NCI-H460 (cell line): Measurements from ENCODE around the gene SCML1. TPM values are rescaled to one million over a fixed set of nuclear protein-coding genes. Genes with fewer than 3 reads are reported as not detected.

ENCODE experiments used
- DNase-seq: peaks from one replicate; pipeline ENCODE4 v3.0.0-alpha.2; 2016; ENCODE audit warnings: low read depth; ENCODE audit errors: extremely low read depth
- polyA plus RNA-seq: library from polyadenylated mRNA; depleted of rRNA; stranded (reverse); fragments of >200 nt; gene quantifications from 2 replicates; pipeline ENCODE4 v1.2.3, GENCODE V29; 2014; cell fraction: nucleus; rRNA removed
- total RNA-seq: library from RNA; depleted of rRNA; stranded (reverse); fragments of >200 nt; shearing (Covaris generic); gene quantifications from 2 replicates; pipeline ENCODE4 v1.2.3, GENCODE V29; 2014; rRNA removed

SCML1 gene, protein sequence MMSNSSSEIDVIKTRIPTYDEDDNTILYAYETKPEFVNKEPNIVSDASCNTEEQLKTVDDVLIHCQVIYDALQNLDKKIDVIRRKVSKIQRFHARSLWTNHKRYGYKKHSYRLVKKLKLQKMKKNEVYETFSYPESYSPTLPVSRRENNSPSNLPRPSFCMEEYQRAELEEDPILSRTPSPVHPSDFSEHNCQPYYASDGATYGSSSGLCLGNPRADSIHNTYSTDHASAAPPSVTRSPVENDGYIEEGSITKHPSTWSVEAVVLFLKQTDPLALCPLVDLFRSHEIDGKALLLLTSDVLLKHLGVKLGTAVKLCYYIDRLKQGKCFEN
- 10.1 TPM in 2 replicates for total RNA-seq
- polyA plus RNA-seq, result 51.3 and 72.6 TPM in 2 replicates

DNA sequence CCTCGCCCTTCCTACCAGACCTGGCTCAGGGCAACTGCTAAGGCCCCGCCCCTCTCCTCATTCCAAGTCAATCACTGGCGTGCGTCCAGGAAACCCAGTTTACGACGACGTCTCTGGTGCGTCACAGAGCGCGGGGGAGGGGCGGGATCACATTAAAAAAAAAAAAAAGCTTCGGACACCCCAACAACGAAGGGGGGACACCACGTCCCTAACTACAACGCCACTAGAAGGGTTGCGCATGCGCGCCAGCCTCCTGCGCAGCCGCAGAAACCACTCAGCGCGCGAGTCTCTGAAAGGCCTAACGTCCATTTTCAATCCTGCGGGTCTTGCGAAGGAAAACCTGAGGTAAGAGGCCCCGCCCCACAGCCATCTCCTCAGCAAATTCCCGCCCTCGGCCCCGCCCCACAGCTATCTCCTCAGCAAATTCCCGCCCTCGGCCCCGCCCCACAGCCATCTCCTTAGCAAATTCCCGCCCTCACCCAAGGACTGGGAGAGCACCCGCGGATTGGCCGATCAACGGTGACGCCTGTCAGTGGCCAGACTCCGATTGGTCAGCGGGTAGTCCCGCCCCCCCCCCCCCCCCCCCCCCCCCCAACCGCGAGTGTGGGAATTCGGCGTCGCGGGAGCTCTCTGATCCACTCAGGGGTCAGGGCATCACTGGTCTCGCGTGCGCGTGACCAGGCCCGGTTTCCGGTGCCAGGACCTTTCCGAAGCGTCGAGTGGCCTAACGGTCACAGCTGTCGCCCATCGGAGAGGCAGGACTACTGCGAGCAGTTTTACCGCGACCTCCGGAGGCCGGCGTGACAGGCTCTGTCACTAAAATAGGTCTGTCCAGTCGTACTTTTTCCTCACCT, at the start of gene SCML1:
SCML1 (plus strand) TSS at position 638 of the 854 bp plus-strand sequence. CDS start 6,694 bp downstream, outside the sequence.
- DNase-seq, result peak; percentile 95

DNA sequence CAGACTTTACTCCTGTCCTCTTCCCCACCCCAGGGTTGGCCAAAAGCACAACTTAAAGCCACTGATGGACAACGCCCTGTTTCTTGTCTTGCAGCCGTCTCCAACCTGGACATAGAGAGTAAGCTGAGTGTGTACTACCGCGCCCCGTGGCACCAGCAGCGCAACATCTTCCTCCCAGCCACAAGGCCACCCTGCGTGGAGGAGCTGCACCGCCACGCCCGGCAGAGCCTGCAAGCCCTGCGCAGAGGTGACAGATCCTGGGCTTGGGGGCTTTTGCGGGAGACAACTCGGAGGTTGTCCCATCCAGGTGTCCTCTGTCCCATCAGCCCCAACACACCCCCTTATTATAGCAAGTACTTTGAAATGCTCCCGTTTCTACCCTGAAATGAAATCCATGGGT, 49.6 kb upstream of the SCML1 start:
- no peak for DNase-seq

DNA sequence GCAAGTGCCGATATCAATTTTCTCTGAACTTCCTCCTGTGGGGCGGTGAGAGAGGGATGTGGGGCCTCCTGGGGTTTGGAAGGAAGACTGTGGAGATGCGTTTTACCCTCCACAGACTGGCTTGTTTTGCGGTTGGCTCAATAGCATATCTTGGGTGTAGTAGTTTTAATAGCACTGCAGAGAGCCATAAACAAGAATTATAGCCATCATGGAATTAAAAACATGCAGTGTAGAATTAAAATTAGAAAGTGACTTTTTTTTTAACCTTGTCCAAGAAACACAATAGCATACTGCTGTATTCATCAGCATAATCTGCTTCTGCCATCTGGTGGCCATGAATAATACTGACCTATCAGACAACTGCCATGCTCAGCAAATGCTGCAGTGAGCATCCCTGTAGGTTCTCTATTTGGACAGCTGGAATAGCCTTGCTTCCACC, 47.3 kb upstream of the SCML1 start:
- peak; percentile 47 for DNase-seq

DNA sequence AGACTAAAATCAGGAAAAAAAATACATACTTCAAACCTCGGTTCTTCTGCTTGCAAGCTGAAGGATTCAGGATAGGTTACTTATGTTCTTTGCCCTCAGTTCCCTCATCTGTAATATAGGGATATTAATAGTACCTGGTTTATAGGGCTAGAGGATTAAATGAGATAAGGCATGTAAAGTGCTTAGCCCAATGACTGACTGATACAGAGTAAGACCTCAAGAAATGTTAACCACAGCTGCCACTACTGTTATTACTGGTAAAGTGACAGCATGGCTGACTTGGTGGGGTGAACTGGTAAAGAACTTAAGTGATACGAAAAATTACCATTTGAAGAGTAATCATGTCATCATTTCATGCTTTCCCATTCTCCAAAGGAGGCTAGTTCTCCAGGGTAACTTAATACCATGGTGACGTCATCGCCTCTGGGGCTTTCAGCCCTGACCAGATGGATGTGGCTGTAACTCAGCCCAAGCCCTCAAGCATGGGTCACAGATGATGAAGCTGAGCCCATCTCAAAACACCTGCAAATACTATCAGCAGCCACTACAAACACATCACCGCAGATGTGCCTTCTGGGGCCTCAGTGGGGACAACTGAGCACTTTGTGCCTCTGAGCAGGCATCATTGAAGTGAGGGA, 44.5 kb upstream of the SCML1 start:
- DNase-seq, result no peak

DNA sequence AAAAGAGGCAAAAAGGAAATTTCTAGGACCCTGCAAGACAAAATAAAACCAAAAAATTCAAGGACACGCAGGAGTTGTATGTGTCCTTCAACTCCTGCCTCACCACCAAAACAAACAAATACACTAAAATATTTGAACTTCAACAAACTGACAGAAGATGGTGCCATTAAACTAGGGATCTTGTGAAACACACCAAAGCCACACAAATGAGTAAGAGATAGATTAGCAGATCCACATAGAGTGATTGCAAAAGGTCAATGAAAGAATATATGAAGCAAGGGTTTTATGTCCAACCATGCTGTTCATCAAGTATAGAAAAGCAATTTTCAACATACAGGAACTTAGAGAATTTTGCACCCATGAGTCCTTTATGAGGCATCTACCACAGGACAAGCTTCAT, 40.1 kb upstream of the SCML1 start:
- no peak for DNase-seq

DNA sequence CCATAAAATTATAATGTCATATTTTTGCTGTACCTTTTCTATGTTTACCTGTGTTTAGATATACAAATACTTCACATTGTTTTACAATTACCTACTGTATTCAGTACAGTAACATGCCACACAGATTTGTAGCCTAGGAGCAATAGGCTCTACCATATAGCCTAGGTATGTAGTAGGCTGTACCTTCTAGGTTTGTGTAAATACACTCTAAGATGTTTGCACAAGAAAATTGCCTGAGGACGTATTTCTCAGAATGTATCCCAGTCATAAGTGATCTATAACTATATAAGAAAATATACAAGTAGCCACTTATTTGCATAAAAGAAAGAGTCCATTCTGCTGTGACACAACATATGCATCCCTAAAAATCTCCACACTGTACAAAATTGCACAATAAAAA, 36.3 kb upstream of the SCML1 start:
- DNase-seq, result no peak

DNA sequence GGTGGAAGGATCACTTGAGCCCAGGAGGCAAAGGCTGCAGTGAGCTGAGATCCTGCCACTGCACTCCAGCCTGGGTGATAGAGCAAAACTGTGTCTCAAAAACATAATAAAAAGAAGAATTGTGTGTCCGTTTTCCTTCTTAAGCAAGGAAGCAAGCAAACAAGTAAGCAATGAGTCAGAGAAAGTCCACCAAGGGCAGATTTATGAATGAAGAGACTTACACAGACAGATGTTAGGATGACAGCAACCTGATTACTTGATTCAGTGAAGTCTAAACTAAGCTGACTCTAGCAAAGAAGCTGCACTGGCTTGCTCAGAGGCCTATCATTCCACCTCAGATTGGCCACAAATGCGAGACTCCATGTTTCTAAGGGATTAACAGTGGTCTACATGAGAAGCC, 34.1 kb upstream of the SCML1 start:
- DNase-seq, result no peak

DNA sequence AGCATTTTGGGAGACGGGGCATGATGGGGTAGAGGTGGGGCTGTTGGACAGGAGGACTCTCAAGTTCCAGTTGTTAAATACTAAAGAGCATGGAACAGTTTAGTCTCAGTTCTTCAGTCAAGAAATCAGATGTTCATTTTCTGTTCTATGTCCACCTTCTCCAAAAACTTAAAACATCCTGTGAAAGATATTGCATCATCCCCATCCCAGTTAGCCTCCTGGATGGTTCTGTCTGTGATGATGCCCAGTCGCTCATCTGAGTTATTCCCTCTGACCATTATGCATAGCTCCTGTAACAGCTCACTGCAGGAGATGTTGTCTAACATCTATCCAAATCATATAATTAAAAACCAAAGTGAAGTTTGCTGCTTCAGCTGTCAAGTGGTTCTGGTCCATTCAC, 32.1 kb upstream of the SCML1 start:
- no peak for DNase-seq

DNA sequence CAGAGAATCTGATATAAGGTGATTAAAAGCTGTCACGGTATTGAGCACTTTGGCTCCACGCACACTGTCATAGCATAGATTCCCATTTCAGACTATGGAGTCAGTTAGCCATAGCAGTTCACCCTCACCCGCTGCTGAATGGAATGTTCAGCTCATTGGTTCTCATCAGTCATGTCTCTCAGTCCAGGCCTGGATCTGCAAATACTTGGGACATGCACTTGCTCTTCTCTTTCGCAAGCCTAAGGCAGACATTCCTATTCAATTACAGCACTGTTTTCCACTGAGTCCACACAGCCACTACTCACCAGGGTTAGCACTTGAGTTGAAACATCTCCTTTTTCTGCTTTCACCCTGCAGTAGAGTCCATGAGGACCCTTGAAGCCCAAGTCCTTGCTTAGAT, 30.6 kb upstream of the SCML1 start:
- no peak for DNase-seq

DNA sequence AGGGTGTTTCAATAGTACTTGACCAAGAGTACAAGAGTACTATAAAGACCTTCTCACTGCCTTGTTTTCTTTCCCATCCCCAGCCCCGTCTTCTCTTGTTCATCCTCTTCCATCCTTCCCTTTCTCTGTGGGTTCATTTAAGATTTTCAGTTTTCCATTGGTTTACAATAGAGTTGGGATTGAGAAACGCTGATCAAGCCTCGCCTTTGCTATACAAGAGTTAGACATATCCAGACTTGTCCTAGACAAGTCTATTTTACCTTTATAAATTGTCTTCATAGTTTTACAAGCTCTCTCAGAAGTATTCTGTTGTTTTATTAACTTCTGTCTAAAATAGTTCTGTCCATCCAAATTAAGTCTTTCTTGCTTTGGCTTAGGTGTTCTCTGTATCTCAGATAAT, 29.6 kb upstream of the SCML1 start:
- DNase-seq, result no peak

DNA sequence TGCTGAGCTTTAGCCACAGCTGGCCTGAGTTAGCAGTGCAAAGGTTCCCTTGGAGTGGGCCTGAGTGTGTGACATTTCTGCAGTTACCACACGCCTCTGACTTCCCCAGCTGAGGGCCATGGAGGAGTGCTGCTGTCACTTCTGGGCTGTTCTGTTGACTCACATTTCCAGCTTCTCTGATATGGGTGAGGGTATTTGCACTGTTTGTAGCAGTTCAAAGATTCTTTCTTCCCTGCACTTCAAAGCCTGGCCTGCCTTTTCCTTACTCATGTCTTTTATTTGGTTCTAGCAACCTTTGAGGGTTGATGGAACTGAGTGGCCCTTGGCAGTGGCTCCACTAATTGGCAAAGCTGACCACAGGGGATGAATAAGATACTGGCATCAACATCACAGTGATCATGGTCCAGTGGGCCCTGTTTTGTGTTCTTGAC, 26.4 kb upstream of the SCML1 start:
- no peak for DNase-seq

DNA sequence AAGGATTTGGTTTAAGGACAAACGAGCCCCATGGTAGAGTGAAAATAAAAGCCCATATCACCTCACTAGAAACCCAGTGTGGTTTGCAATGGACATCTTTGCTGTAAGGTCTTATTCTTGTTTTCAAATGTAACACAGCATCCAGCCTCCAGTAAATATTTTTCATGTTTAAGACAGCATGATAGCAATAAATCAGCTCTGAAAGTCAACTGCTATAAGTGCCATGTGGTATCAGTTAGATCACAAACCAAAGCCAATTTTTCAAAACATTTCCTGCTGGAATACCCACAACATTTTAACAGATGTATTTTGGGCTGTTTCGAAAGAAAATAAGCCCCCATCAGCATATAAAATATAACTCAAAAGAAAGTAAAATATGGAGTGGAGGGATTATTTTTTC, 24.0 kb upstream of the SCML1 start:
- DNase-seq, result no peak

DNA sequence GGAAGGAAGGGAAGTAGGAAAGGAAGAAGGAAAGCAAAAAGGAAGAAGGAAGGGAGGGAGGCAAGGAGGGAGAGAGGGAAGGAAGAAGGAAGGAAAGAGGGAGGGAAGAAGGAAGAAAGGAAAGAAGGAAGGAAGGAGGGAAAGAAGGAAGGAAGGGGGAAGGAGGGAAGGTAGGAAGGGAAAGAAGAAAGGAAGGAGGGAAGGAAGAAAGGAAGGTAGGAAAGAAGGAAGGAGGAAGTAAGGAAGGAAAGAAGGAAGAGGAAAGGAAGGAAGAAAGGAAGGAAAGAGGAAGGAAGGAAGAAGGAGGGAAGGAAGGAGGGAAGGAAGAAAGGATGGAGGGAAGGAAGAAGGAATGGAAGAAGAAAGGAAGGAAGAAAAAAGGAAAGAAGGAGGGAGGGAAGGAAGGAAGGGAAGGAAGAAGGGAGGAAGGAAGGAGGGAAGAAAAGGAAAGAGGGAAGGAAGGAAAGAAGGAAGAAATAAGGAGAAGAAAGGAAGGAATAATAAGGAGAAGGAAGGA, 18.6 kb upstream of the SCML1 start:
- DNase-seq, result no peak

DNA sequence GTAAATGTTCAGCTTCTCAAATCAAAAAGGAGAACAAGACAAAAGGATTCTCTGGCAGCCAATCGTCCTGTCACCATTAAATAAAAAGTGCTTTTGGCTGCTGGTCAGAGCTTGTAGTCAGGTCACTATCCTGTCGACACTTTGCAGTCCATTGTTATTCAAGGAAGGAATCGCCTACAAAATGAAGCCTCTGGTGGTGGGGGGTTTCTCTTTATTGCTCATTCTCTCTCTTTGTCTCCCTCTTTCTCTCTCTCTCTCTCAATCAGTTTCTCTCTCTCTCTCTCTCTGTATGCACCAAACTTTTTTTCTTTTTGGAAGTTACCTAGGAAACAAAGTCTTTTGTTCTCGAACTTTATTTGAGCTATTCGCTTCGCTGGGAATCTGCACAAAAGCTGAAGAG, 17.6 kb upstream of the SCML1 start:
- DNase-seq, result no peak

DNA sequence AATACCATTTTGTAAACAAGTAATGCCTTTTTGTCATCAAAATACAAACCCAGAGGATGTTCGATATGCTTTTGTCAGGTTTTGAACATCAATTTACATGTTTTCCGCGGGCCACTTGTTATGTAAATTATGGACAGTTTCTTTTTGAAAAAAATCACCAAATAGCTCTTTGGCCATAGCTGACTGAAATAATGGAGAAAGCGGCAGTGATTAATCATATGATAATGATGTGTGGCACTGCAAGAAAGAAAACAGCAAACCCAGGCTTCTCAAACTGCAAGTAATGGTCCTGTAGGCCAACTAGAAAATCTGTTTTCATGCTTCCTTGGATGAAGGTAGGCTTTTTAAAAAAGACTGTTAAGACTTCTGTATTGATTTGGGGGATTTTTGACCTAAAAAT, 15.6 kb upstream of the SCML1 start:
- DNase-seq, result no peak

DNA sequence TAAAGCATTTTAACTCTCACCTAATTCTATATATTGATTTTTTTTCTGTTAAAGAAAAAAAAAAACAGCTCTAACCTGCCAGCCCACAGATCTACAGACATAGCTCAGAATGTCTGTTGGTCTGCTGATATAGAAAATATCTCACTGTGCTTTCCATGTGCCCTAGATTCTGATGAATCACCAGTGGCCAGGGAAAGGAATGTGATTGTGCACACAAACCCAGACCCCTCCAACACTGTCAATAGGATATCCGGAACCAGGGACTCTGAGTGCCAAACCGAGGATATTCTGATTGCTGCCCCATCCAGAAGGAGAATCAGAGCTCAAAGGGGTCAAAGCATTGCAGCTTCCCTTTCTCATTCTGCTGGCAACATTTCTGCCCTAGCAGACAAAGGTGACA, 12.1 kb upstream of the SCML1 start:
- no peak for DNase-seq

DNA sequence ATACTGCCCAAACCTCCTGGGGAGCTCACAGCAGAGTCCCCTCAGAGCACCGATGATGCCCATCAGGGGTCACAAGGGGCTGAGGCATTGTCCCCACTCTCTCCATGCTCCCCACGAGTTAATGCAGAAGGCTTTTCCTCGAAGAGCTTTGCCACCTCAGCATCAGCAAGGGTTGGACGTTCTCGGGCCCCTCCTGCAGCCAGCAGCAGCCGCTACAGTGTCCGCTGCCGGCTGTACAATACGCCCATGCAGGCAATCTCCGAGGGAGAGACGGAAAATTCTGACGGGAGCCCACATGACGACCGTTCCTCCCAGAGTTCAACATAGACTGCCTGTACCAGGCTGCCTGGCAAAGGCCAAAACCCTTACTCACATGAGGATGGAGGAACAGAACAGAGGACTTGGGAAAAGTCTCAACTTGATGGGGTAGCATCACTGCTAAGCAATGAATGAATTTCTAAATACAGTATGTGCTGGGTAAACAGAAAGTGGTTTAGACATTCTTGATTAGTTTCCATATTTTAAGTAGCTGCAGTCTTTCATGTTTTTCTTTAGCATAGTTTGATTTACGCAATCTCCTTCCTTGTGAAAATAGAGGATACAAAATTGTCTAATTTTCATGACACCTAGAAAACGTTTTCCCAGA, 5.0 kb upstream of the SCML1 start:
- no peak for DNase-seq

DNA sequence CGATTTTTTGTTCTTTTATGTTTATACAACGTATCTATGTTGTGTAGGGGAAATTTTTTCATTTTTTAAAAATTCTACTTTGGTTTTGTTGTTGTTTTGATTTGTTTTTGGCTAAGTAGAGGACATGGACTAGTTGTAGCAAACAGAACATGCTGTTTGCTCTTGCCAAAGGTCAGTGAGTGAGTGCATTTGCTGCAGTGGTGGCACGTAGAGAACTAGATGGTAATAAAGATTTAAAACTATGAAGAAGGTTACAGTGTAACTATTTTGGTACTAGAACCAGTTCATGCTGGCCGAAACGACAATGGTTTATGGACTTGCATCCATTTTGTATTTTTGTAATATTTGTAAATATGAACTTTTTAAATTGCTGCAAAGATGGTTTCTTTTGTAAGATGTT, 1.9 kb upstream of the SCML1 start:
- no peak for DNase-seq

DNA sequence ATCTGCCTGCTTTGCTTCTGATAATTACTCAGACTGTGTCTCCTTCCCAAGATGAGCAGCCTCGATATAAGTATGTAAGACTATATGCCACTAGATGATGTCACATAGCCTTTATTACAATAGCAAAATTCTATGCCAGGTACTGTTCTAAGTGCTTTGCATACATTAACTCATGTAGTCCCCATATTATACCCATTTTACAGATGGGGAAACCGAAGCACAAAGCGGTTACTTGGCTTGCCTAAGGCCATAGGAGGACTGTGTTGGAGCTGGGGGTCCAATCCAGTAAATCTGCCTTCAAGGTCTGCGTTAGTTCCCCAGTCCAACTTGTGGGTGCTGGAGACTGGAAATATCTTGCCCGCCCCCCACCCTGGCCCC, 826 bp upstream of the SCML1 start:
- DNase-seq, result no peak

DNA sequence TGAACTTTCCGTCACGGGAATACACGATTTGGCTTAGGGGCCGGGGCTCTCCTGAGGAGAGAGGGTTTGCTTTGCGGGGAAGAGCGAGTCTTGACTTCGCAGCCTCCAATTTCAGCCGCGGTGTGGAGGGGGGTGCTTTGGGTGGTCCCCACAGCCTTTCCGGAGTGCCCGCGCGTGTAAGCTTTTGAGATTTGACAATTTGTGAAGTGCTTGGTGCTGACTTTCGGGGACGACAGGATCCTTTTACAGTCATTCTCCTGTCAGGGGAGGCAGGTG, 355 bp downstream of the SCML1 start:
- DNase-seq, result no peak
